HEK293 (cell line): ENCODE data around the gene ERMARD.

Source experiments
- CTCF ChIA-PET: fragments of 350-600 bp; formaldehyde crosslinking; extraction: SDS; loops from one replicate; lab custom pipeline; 2021; ENCODE audit warnings: antibody characterized with exemption; lab: Yijun Ruan, JAX
- POLR2A ChIA-PET: fragments of 300-600 bp; formaldehyde crosslinking; extraction: SDS; loops from one replicate; lab custom pipeline; 2020; ENCODE audit warnings: antibody characterized with exemption, inconsistent platforms; lab: Yijun Ruan, JAX
- H3K27ac ChIP-seq: fragments of 200-500 bp; sonication (Bioruptor generic); 2 replicates; pipeline ENCODE4 v1.5.1; 2014; ENCODE audit warnings: low read depth, low read length, control low read depth, inconsistent platforms; ENCODE audit errors: extremely low read depth
- H3K36me3 ChIP-seq, 2 experiments: fragments of 200-500 bp in 1 of 2; sonication (Bioruptor generic) in 1 of 2; 1 replicate in 1 of 2; 2 replicates in 1 of 2; pipeline ENCODE4 v1.5.1; 2014 to 2017; ENCODE audit warnings: inconsistent platforms in 2 of 2, low read length in 2 of 2; ENCODE audit not compliant: control insufficient read depth in 2 of 2, insufficient read depth in 1 of 2
- H3K4me1 ChIP-seq: fragments of 200-500 bp; sonication (Bioruptor generic); 2 replicates; pipeline ENCODE4 v1.5.1; 2014; ENCODE audit warnings: mild to moderate bottlenecking, low read length, inconsistent platforms; ENCODE audit not compliant: control insufficient read depth, insufficient read depth
- H3K4me3 ChIP-seq: 2 replicates; pipeline ENCODE4 v1.5.1; 2011; ENCODE audit warnings: low read depth, mild to moderate bottlenecking, control low read depth, low read length, moderate library complexity
- H3K9me3 ChIP-seq: fragments of 200-500 bp; sonication (Bioruptor generic); 2 replicates; pipeline ENCODE4 v1.5.1; 2014; ENCODE audit warnings: low read depth, low read length, inconsistent platforms; ENCODE audit not compliant: control insufficient read depth, insufficient read depth
- BCL11B ChIP-seq: fragments of 450-650 bp; formaldehyde crosslinking; IDR thresholded peaks from 2 replicates; pipeline ENCODE4 v1.5.1; 2016; ENCODE audit warnings: low read depth, missing biosample characterization, missing genetic modification characterization
- GLI2 ChIP-seq: fragments of 450-650 bp; formaldehyde crosslinking; IDR thresholded peaks from 2 replicates; pipeline ENCODE4; 2017; ENCODE audit warnings: missing biosample characterization, missing genetic modification characterization, low read depth, borderline replicate concordance
- HOXA7 ChIP-seq: sonication (generic); formaldehyde crosslinking; IDR thresholded peaks from 2 replicates; pipeline ENCODE4 v1.8.1; 2022; ENCODE audit warnings: missing genetic modification reagents, borderline replicate concordance
- MEIS1 ChIP-seq: sonication (generic); formaldehyde crosslinking; IDR thresholded peaks from 2 replicates; pipeline ENCODE4 v1.8.1; 2022; ENCODE audit warnings: missing genetic modification reagents, mild to moderate bottlenecking, borderline replicate concordance
- MYNN ChIP-seq: fragments of 450-650 bp; formaldehyde crosslinking; IDR thresholded peaks from 2 replicates; pipeline ENCODE4 v1.5.1; 2016; ENCODE audit warnings: missing biosample characterization, missing genetic modification characterization, borderline replicate concordance
- OVOL3 ChIP-seq: fragments of 450-650 bp; formaldehyde crosslinking; IDR thresholded peaks from 2 replicates; pipeline ENCODE4 v1.5.1; 2016; ENCODE audit warnings: missing biosample characterization, missing genetic modification characterization
- YY2 ChIP-seq: fragments of 450-650 bp; formaldehyde crosslinking; IDR thresholded peaks from 2 replicates; pipeline ENCODE4 v1.5.1; 2016; ENCODE audit warnings: missing biosample characterization, missing genetic modification characterization
- ZBTB1 ChIP-seq: fragments of 450-650 bp; formaldehyde crosslinking; IDR thresholded peaks from 2 replicates; pipeline ENCODE4 v1.5.1; 2016; ENCODE audit warnings: missing biosample characterization, missing genetic modification characterization
- ZNF202 ChIP-seq: fragments of 450-650 bp; formaldehyde crosslinking; IDR thresholded peaks from 2 replicates; pipeline ENCODE4 v1.5.1; 2016; ENCODE audit warnings: missing biosample characterization, missing genetic modification characterization, borderline replicate concordance
- ZNF248 ChIP-seq: fragments of 450-650 bp; formaldehyde crosslinking; IDR thresholded peaks from 2 replicates; pipeline ENCODE4 v1.5.1; 2017; ENCODE audit warnings: missing biosample characterization, missing genetic modification characterization
- ZNF266 ChIP-seq: fragments of 450-650 bp; formaldehyde crosslinking; IDR thresholded peaks from 2 replicates; pipeline ENCODE4 v1.5.1; 2016; ENCODE audit warnings: missing biosample characterization, missing genetic modification characterization, low read depth
- ZNF433 ChIP-seq: fragments of 450-650 bp; formaldehyde crosslinking; IDR thresholded peaks from 2 replicates; pipeline ENCODE4 v1.5.1; 2016; ENCODE audit warnings: missing biosample characterization, missing genetic modification characterization, low read depth
- ZNF473 ChIP-seq: fragments of 450-650 bp; formaldehyde crosslinking; IDR thresholded peaks from 2 replicates; pipeline ENCODE4 v1.5.1; 2017; ENCODE audit warnings: missing biosample characterization, missing genetic modification characterization
- ZNF621 ChIP-seq: fragments of 450-650 bp; formaldehyde crosslinking; IDR thresholded peaks from 2 replicates; pipeline ENCODE4 v1.5.1; 2017; ENCODE audit warnings: missing biosample characterization, missing genetic modification characterization
- ZNF626 ChIP-seq: fragments of 450-650 bp; sonication (Bioruptor Pico); formaldehyde crosslinking; IDR thresholded peaks from 2 replicates; pipeline ENCODE4 v1.5.1; 2018; ENCODE audit warnings: missing biosample characterization, missing genetic modification characterization, inconsistent platforms
- ZNF670 ChIP-seq: fragments of 450-650 bp; formaldehyde crosslinking; IDR thresholded peaks from 2 replicates; pipeline ENCODE4 v1.5.1; 2016; ENCODE audit warnings: missing biosample characterization, missing genetic modification characterization, low read depth
- ZNF677 ChIP-seq: fragments of 450-650 bp; IDR thresholded peaks from 2 replicates; pipeline ENCODE4 v1.5.0; 2018; ENCODE audit warnings: missing biosample characterization, mild to moderate bottlenecking, missing genetic modification characterization, moderate library complexity
- ZNF792 ChIP-seq: fragments of 450-650 bp; formaldehyde crosslinking; IDR thresholded peaks from 2 replicates; pipeline ENCODE4 v1.5.1; 2016; ENCODE audit warnings: missing biosample characterization, missing genetic modification characterization
- TF ChIP-seq, protein P1 (sequence below): fragments of 450-650 bp; formaldehyde crosslinking; IDR thresholded peaks from 2 replicates; pipeline ENCODE4 v1.5.1; 2017; ENCODE audit warnings: missing biosample characterization, mild to moderate bottlenecking, missing genetic modification characterization, moderate library complexity
- TF ChIP-seq, protein P2 (sequence below): fragments of 450-650 bp; formaldehyde crosslinking; IDR thresholded peaks from 2 replicates; pipeline ENCODE4 v1.5.1; 2017; ENCODE audit warnings: missing biosample characterization, missing genetic modification characterization
- TF ChIP-seq, protein P3 (sequence below): fragments of 450-650 bp; formaldehyde crosslinking; IDR thresholded peaks from 2 replicates; pipeline ENCODE4 v1.5.1; 2016; ENCODE audit warnings: missing biosample characterization, missing genetic modification characterization
- TF ChIP-seq, protein P4 (sequence below): fragments of 450-650 bp; formaldehyde crosslinking; IDR thresholded peaks from 2 replicates; pipeline ENCODE4 v1.5.1; 2016; ENCODE audit warnings: missing biosample characterization, missing genetic modification characterization
- TF ChIP-seq, protein P5 (sequence below): fragments of 450-650 bp; formaldehyde crosslinking; IDR thresholded peaks from 2 replicates; pipeline ENCODE4 v1.5.1; 2016; ENCODE audit warnings: missing biosample characterization, missing genetic modification characterization, borderline replicate concordance

Gene ERMARD

DNA sequence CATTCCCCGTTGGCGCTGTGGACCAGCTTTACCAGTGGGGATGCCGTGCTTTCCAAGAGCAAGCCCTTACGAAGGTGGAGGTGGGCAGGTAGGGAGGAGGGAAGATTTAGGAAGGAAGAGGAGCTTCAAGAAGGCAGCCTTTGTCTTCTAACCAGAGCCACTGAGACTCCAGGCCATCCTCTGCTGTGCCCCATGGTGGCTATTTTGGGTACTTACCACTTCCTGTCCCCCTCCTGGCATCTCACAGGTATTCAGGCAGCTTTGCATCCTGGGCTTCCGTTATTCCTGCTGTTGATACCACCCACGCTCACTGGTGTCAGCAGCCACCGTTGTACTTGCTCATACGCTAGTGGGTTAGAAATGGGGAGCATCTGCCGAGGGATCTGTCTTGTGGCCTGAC, 22.9 kb downstream of the ERMARD start:
- no peak overlapping the region for H3K4me3 ChIP-seq
- no peaks in the 10 kb centered on the region for H3K4me1 ChIP-seq
- no peaks in the 10 kb centered on the region for H3K9me3 ChIP-seq
- TF ChIP-seq, protein P1, sequence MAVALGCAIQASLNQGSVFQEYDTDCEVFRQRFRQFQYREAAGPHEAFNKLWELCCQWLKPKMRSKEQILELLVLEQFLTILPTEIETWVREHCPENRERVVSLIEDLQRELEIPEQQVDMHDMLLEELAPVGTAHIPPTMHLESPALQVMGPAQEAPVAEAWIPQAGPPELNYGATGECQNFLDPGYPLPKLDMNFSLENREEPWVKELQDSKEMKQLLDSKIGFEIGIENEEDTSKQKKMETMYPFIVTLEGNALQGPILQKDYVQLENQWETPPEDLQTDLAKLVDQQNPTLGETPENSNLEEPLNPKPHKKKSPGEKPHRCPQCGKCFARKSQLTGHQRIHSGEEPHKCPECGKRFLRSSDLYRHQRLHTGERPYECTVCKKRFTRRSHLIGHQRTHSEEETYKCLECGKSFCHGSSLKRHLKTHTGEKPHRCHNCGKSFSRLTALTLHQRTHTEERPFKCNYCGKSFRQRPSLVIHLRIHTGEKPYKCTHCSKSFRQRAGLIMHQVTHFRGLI (tag by site-specific recombination) = no peak
- no peak for TF ChIP-seq ZNF433 (tag by site-specific recombination)
- TF ChIP-seq HOXA7 (CRISPR knock-in tag) = no peak
- no peak for TF ChIP-seq ZNF621 (tag by site-specific recombination)
- TF ChIP-seq ZNF202 (tag by site-specific recombination) = no peak
- TF ChIP-seq GLI2 (tag by site-specific recombination) = no peak
- no peak for TF ChIP-seq ZNF248 (tag by site-specific recombination)
- TF ChIP-seq ZNF473 (tag by site-specific recombination) = no peak
- no peak for TF ChIP-seq ZNF266 (tag by site-specific recombination)
- no peak for TF ChIP-seq ZNF670 (tag by site-specific recombination)
- TF ChIP-seq MYNN (tag by site-specific recombination) = no peak
- TF ChIP-seq, protein P2, sequence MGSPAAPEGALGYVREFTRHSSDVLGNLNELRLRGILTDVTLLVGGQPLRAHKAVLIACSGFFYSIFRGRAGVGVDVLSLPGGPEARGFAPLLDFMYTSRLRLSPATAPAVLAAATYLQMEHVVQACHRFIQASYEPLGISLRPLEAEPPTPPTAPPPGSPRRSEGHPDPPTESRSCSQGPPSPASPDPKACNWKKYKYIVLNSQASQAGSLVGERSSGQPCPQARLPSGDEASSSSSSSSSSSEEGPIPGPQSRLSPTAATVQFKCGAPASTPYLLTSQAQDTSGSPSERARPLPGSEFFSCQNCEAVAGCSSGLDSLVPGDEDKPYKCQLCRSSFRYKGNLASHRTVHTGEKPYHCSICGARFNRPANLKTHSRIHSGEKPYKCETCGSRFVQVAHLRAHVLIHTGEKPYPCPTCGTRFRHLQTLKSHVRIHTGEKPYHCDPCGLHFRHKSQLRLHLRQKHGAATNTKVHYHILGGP (tag by site-specific recombination) = no peak
- TF ChIP-seq, protein P3, sequence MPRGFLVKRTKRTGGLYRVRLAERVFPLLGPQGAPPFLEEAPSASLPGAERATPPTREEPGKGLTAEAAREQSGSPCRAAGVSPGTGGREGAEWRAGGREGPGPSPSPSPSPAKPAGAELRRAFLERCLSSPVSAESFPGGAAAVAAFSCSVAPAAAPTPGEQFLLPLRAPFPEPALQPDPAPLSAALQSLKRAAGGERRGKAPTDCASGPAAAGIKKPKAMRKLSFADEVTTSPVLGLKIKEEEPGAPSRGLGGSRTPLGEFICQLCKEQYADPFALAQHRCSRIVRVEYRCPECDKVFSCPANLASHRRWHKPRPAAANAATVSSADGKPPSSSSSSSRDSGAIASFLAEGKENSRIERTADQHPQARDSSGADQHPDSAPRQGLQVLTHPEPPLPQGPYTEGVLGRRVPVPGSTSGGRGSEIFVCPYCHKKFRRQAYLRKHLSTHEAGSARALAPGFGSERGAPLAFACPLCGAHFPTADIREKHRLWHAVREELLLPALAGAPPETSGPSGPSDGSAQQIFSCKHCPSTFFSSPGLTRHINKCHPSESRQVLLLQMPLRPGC (tag by site-specific recombination) = no peak
- no peak for TF ChIP-seq ZNF677 (tag by site-specific recombination)
- ChIA-PET POLR2A (no interaction called here), CTCF (interaction anchor here (0.6 to 1.2 kb wide), 3 partner anchors 57 to 800 kb away, joined by 3 to 8 read pairs (median 3); no protein-coding TSS in a partner anchor)
- H3K27ac ChIP-seq = no peak overlapping the region
- H3K36me3 ChIP-seq = peaks cover 18 to 69% of the 10 kb centered on the region in 2 experiments

DNA sequence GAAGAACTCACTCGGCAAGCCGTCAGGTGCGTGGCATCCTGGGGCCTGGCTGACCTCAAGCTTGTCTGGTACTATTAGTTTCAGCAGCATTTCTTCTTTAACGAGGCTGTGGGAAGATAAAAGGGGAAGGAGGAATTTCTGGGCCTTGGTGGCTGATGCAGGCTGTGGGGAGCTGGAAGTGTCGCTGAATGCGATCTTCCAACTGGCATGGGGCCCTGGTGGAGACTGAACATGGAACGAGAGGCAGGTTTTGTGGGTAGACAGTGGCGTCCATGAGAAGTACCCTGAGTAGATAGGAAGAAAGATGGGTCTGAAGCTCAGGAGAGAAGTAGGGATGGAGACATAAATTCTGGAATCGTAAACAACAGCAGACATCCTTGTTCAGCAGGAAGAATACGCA, 23.9 kb downstream of the ERMARD start:
- CTCF ChIA-PET = interaction anchor here (0.7 kb wide), 1 partner anchor 23 kb away, joined by 3 read pairs; no protein-coding TSS in a partner anchor
- TF ChIP-seq MEIS1 (CRISPR knock-in tag) (no peak), ZBTB1 (tag by site-specific recombination) (no peak), ZNF792 (tag by site-specific recombination) (no peak), OVOL3 (tag by site-specific recombination) (no peak), BCL11B (tag by site-specific recombination) (no peak), YY2 (tag by site-specific recombination) (no peak), ZNF626 (tag by site-specific recombination) (no peak)
- TF ChIP-seq, protein P4, sequence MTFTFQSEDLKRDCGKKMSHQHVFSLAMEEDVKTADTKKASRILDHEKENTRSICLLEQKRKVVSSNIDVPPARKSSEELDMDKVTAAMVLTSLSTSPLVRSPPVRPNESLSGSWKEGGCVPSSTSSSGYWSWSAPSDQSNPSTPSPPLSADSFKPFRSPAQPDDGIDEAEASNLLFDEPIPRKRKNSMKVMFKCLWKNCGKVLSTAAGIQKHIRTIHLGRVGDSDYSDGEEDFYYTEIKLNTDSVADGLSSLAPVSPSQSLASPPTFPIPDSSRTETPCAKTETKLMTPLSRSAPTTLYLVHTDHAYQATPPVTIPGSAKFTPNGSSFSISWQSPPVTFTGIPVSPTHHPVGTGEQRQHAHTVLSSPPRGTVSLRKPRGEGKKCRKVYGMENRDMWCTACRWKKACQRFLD = no peak
- TF ChIP-seq, protein P5, sequence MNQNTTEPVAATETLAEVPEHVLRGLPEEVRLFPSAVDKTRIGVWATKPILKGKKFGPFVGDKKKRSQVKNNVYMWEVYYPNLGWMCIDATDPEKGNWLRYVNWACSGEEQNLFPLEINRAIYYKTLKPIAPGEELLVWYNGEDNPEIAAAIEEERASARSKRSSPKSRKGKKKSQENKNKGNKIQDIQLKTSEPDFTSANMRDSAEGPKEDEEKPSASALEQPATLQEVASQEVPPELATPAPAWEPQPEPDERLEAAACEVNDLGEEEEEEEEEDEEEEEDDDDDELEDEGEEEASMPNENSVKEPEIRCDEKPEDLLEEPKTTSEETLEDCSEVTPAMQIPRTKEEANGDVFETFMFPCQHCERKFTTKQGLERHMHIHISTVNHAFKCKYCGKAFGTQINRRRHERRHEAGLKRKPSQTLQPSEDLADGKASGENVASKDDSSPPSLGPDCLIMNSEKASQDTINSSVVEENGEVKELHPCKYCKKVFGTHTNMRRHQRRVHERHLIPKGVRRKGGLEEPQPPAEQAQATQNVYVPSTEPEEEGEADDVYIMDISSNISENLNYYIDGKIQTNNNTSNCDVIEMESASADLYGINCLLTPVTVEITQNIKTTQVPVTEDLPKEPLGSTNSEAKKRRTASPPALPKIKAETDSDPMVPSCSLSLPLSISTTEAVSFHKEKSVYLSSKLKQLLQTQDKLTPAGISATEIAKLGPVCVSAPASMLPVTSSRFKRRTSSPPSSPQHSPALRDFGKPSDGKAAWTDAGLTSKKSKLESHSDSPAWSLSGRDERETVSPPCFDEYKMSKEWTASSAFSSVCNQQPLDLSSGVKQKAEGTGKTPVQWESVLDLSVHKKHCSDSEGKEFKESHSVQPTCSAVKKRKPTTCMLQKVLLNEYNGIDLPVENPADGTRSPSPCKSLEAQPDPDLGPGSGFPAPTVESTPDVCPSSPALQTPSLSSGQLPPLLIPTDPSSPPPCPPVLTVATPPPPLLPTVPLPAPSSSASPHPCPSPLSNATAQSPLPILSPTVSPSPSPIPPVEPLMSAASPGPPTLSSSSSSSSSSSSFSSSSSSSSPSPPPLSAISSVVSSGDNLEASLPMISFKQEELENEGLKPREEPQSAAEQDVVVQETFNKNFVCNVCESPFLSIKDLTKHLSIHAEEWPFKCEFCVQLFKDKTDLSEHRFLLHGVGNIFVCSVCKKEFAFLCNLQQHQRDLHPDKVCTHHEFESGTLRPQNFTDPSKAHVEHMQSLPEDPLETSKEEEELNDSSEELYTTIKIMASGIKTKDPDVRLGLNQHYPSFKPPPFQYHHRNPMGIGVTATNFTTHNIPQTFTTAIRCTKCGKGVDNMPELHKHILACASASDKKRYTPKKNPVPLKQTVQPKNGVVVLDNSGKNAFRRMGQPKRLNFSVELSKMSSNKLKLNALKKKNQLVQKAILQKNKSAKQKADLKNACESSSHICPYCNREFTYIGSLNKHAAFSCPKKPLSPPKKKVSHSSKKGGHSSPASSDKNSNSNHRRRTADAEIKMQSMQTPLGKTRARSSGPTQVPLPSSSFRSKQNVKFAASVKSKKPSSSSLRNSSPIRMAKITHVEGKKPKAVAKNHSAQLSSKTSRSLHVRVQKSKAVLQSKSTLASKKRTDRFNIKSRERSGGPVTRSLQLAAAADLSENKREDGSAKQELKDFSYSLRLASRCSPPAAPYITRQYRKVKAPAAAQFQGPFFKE = no peak

More for the DNA sequence above, 23.9 kb downstream of the ERMARD start:
- H3K4me3 ChIP-seq = no peak overlapping the region
- no peaks in the 10 kb centered on the region for H3K9me3 ChIP-seq
- peaks cover 10 to 72% of the 10 kb centered on the region in 2 experiments for H3K36me3 ChIP-seq
- no peak overlapping the region for H3K27ac ChIP-seq
- POLR2A ChIA-PET = no interaction called here
- H3K4me1 ChIP-seq = peaks cover under 1% of the 10 kb centered on the region; the same call in 1 of the 2 replicates
